Epithelial cell of umbilical artery (primary cell): ENCODE data around the gene RDH8. TPM values are rescaled to one million over a fixed set of nuclear protein-coding genes. Genes with fewer than 3 reads are reported as not detected.

Experiments used
- total RNA-seq: library from RNA; depleted of rRNA; stranded (reverse); fragments of >200 nt; gene quantifications from 2 replicates; pipeline ENCODE4 v1.2.3, GENCODE V29; 2014

RDH8 gene, protein sequence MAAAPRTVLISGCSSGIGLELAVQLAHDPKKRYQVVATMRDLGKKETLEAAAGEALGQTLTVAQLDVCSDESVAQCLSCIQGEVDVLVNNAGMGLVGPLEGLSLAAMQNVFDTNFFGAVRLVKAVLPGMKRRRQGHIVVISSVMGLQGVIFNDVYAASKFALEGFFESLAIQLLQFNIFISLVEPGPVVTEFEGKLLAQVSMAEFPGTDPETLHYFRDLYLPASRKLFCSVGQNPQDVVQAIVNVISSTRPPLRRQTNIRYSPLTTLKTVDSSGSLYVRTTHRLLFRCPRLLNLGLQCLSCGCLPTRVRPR
- total RNA-seq, result not detected in 2 replicates

DNA sequence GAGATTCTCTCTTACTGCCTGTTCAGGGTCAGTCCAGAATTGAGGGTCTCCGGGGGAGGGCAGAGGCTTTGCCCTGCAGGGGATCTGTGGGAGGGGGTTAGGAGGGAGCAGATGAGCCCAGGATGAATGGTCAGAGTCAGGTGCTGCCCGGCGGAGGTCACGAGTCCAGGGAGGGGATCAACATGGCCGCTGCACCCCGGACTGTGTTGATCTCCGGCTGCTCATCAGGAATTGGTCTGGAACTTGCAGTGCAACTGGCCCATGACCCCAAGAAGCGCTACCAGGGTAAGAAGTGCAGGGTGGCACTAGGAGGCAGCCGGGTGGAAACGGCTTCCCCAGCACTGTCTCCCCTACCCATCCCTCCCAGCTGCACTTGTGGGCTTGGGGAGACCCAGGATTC lies at the start of gene RDH8:
RDH8 (plus strand) TSS at position 168 of the 400 bp plus-strand sequence; CDS start at position 183, 15 bp downstream.

DNA sequence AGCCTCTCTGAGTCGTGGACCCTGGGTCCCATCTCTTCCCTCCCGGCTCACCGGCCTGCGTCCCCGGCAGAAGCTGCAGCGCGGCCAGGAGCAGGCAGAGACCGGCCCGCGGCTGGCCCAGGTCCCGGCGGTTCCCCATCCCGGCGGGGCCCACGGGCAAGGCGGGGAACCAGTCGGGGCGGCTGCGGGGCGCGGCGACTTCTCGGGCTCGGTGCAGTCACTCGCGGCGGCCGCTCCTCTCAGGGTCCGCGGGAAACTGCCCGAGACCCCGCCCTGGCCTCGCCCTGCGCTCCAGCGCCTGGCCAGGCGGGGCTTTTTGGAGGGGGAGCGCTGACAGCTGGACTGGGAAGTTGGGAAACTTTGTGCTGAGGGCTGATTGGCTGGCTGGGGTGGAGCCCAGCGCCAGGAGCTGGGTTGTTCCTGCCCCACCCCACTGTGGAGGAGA lies 3.0 kb upstream of the RDH8 start, which contains the start of gene COL5A3:
COL5A3 (minus strand) TSS at position 258 of the 445 bp plus-strand sequence; CDS start at position 139, 119 bp downstream.

Other genes starting within 250 kb of the RDH8 start
- 2.6 and 5.3 TPM in 2 replicates for gene ZNF846, start 244.7 kb upstream of the RDH8 start, total RNA-seq
- 7.1 and 10.4 TPM in 2 replicates for gene FBXL12, start 194.4 kb upstream of the RDH8 start, total RNA-seq
- 258 and 446 TPM in 2 replicates for gene UBL5, start 185.6 kb upstream of the RDH8 start, total RNA-seq
- 114 and 128 TPM in 2 replicates for gene PIN1, start 178.2 kb upstream of the RDH8 start, total RNA-seq
- 0.46 and 5.2 TPM in 2 replicates for gene OLFM2, start 77.0 kb upstream of the RDH8 start, total RNA-seq
- under 0.01 TPM in 2 replicates for gene COL5A3, start 3.0 kb upstream of the RDH8 start, total RNA-seq
- 15.9 and 45.0 TPM in 2 replicates for gene SHFL, start 72.8 kb downstream of the RDH8 start, total RNA-seq
- under 0.01 TPM in 1 of 2 replicates, not detected in the other for gene ANGPTL6, start 89.2 kb downstream of the RDH8 start, total RNA-seq
- 35.7 and 43.9 TPM in 2 replicates for gene PPAN, start 92.9 kb downstream of the RDH8 start, total RNA-seq
- 2.0 and 2.9 TPM in 2 replicates for gene P2RY11, start 98.2 kb downstream of the RDH8 start, total RNA-seq
- gene EIF3G, start 106.4 kb downstream of the RDH8 start, total RNA-seq, result 354 and 514 TPM in 2 replicates
- 33.7 and 39.3 TPM in 2 replicates for gene DNMT1, start 181.5 kb downstream of the RDH8 start, total RNA-seq
- 0.61 and 0.65 TPM in 2 replicates for gene S1PR2, start 217.8 kb downstream of the RDH8 start, total RNA-seq
- gene MRPL4, start 238.7 kb downstream of the RDH8 start, total RNA-seq, result 22.0 and 29.9 TPM in 2 replicates